BJ (cell line): ENCODE measurements around the gene OOEP. TPM values are rescaled to one million over a fixed set of nuclear protein-coding genes. Genes with fewer than 3 reads are reported as not detected.
"Not testable (repeated sequence)": the region's sequence is repeated elsewhere in the genome, so short reads cannot be mapped to it uniquely, and the experiment has no call there.

ENCODE experiments used
- CTCF ChIA-PET: fragments of 350-600 bp; formaldehyde crosslinking; extraction: SDS; loops from one replicate; lab custom pipeline; 2021; ENCODE audit warnings: antibody characterized with exemption, inconsistent platforms; lab: Yijun Ruan, JAX
- POLR2A ChIA-PET: fragments of 300-600 bp; sonication (Branson Sonifier 250); formaldehyde crosslinking; extraction: SDS; loops from one replicate; lab custom pipeline; 2021; ENCODE audit warnings: antibody characterized with exemption; lab: Charles Lee
- DNase-seq: peaks from one replicate; pipeline ENCODE4 v3.0.0-alpha.2; 2011; ENCODE audit warnings: low read depth
- H3K27me3 ChIP-seq: 2 replicates; pipeline ENCODE4 v1.6.0; 2011; ENCODE audit warnings: low read length; ENCODE audit not compliant: control insufficient read depth, insufficient read depth
- H3K36me3 ChIP-seq: 2 replicates; pipeline ENCODE4 v1.5.1; 2011; ENCODE audit warnings: low read length; ENCODE audit not compliant: control insufficient read depth, insufficient read depth
- H3K4me3 ChIP-seq: 2 replicates; pipeline ENCODE4 v1.5.1; 2011; ENCODE audit warnings: low read depth, mild to moderate bottlenecking, control low read depth, low read length
- polyA plus RNA-seq: library from polyadenylated mRNA; depleted of rRNA; stranded (reverse); fragments of >200 nt; gene quantifications from 2 replicates; pipeline ENCODE4 v1.2.3, GENCODE V29; 2011
- TF ChIP-seq, protein P1 (sequence below): IDR thresholded peaks from 2 replicates; pipeline ENCODE4 v1.5.1; 2011; ENCODE audit warnings: low read depth, mild to moderate bottlenecking, control low read depth, inconsistent platforms, low read length, moderate library complexity; ENCODE audit not compliant: insufficient read depth

The OOEP gene
- polyA plus RNA-seq, 1 experiment: not detected

DNA sequence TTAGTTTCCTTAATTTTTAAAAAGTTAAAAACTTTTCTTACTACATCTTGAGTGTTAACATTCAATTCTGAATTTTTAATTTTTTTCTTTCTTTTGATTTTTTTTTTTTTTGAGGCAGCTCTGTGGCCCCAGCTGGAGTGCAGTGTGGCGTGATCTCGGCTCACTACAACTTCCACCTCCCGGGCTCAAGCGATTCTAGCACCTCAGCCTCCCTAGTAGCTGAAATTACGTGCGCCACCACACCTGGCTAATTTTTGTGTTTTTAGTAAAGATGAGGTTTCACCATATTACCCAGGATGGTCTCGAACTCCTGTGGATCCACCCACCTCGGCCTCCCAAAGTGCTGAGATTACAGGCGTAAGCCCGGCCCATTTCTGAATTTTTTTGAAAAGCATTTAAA lies 26.2 kb upstream of the OOEP start:
- TF ChIP-seq, protein P1, sequence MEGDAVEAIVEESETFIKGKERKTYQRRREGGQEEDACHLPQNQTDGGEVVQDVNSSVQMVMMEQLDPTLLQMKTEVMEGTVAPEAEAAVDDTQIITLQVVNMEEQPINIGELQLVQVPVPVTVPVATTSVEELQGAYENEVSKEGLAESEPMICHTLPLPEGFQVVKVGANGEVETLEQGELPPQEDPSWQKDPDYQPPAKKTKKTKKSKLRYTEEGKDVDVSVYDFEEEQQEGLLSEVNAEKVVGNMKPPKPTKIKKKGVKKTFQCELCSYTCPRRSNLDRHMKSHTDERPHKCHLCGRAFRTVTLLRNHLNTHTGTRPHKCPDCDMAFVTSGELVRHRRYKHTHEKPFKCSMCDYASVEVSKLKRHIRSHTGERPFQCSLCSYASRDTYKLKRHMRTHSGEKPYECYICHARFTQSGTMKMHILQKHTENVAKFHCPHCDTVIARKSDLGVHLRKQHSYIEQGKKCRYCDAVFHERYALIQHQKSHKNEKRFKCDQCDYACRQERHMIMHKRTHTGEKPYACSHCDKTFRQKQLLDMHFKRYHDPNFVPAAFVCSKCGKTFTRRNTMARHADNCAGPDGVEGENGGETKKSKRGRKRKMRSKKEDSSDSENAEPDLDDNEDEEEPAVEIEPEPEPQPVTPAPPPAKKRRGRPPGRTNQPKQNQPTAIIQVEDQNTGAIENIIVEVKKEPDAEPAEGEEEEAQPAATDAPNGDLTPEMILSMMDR: no peak
- no peaks in the 10 kb centered on the region for H3K36me3 ChIP-seq
- H3K4me3 ChIP-seq: no peak overlapping the region
- H3K27me3 ChIP-seq: no peaks in the 10 kb centered on the region
- no peak for DNase-seq
- ChIA-PET CTCF (no interaction called here), POLR2A (no interaction called here)

DNA sequence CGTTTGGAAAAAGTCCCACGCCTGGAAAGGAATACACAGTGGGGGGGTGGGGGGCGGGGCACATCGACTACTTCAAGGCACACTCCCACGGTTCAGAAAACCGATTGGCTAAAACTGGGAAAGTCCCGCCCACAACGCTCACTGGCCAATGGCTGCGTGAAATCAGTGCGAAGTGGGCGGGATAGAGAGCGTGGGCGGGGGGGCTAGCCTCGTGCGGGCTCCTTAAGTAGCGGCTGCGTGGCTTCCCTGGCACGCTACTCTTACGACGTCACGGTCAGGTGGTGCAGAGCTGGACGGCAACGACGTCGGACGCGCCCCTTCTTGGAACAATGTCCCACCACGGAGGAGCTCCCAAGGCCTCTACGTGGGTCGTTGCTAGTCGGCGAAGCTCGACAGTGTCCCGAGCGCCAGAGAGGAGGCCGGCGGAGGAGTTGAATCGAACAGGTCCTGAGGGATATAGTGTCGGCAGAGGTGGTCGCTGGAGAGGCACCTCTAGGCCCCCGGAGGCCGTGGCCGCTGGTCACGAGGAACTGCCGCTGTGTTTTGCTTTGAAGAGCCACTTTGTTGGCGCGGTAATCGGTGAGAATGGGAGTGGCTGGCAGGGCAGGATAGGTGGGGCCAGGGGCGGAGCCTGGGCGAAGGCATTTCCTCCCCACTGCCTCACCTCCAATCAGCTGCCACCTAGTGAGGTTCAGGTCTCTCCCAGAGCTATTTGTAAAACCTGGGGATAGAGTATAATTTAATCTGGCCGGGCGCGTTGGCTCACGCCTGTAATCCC lies 25.1 kb upstream of the OOEP start, which contains the start of gene DDX43:
Gene DDX43 (plus strand): TSS at position 252 of the 778 bp plus-strand sequence. CDS start 78 bp downstream, at position 330.
- no peaks in the 10 kb centered on the region for H3K36me3 ChIP-seq
- POLR2A ChIA-PET: no interaction called here
- peak within 1 kb of the TSS; percentile 29 for H3K4me3 ChIP-seq
- CTCF ChIA-PET: interaction anchor here (0.6 kb wide), 2 partner anchors 29 to 109 kb away, joined by 3 read pairs; no protein-coding TSS in a partner anchor
- no peak for DNase-seq
- TF ChIP-seq, protein P1: no peak
- no peaks in the 10 kb centered on the region for H3K27me3 ChIP-seq

DNA sequence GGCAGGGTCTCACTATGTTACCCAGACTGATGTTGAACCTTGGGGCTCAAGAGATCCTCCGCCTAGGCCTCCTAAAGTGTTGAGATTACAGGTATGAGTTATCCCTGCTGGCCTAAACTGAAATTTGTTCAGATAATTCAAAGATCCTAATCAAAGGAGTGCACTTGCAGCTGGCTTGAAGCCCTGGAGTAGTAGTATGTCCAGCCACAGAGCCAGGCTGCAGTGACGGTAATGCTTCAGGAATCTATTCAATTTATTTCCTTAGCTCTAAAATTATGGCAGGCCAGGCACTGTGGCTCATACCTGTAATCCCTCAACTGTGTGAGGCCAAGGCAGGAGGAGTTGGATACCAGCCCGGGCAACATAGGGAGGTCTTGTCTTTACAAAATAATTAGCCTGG lies 23.6 kb upstream of the OOEP start:
- H3K27me3 ChIP-seq: no peaks in the 10 kb centered on the region
- H3K36me3 ChIP-seq: no peaks in the 10 kb centered on the region
- TF ChIP-seq, protein P1: no peak
- POLR2A ChIA-PET: no interaction called here
- CTCF ChIA-PET: no interaction called here
- no peak for DNase-seq
- H3K4me3 ChIP-seq: no peak overlapping the region

DNA sequence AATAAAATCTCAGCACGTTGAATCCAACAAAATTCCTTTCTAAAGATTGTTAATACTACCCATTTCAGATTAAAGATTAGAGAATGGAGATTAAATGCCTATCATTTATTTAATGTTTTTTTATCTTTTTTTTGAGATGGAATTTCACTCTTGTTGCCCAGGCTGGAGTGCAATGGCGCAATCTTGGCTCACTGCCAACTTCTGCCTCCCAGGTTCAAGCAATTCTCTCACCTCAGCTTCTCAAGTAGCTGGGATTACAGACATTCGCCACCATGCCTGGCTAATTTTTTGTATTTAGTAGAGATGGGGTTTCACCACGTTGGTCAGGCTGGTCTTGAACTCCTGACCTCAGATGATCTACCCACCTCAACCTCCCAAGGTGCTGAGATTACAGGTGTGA lies 22.5 kb upstream of the OOEP start:
- CTCF ChIA-PET, H3K27me3 ChIP-seq, H3K4me3 ChIP-seq, POLR2A ChIA-PET, DNase-seq, H3K36me3 ChIP-seq: not testable (repeated sequence)

DNA sequence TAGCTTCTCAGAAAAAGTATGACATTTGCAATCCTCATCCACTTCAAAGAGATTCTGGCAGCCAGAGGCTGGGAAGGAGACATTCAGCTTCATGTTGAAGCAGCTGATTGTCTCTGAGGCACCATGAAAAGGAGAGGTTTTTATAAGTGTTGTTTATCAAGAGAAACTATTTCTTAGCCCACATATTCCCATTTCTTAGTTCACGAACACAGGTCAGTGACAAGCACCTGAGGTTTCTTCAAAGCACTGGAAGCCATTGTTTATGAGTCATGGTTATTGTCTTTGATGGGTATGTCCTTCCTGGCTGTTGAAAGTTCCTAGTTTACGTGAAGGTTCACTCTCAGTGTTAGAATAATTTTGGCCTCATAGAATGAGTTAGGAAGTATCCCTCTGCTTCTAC lies 22.0 kb upstream of the OOEP start:
- Histone ChIP-seq H3K27me3 (no peaks in the 10 kb centered on the region), H3K4me3 (no peak overlapping the region), H3K36me3 (no peaks in the 10 kb centered on the region)
- TF ChIP-seq, protein P1: no peak
- CTCF ChIA-PET: no interaction called here
- POLR2A ChIA-PET: no interaction called here
- DNase-seq: no peak
